ENCODE data around the gene AFF3.
"Not testable (repeated sequence)": the region's sequence is repeated elsewhere in the genome, so short reads cannot be mapped to it uniquely, and the experiment has no call there.

Gene AFF3

GRCh38 chr2:99971326-99971900, 171.0 kb downstream of the AFF3 start:
- DNase-seq (ENCODE audit: low read depth in 2 of 2): no peak

- no peak for DNase-seq (ENCODE audit: low read depth in 2 of 2)
Measured at GRCh38 chr2:99970292-99970868, 172.0 kb downstream of the AFF3 start.

GRCh38 chr2:99961196-99961913, 181.0 kb downstream of the AFF3 start:
- no peak for DNase-seq (ENCODE audit: low read depth in 2 of 2)

GRCh38 chr2:99960790-99961189, 181.6 kb downstream of the AFF3 start:
- no peak for DNase-seq (ENCODE audit: low read depth in 2 of 2)

GRCh38 chr2:99960291-99960690, 182.1 kb downstream of the AFF3 start:
- no peak for DNase-seq (ENCODE audit: low read depth in 2 of 2)

GRCh38 chr2:99959261-99960014, 183.0 kb downstream of the AFF3 start:
- DNase-seq (ENCODE audit: low read depth in 2 of 2): no peak

GRCh38 chr2:99957332-99958133, 184.9 kb downstream of the AFF3 start:
- DNase-seq (ENCODE audit: low read depth in 2 of 2): no peak

GRCh38 chr2:99956232-99957030, 186.0 kb downstream of the AFF3 start:
- DNase-seq (ENCODE audit: low read depth in 2 of 2): no peak

- no peak for DNase-seq (ENCODE audit: low read depth in 2 of 2)
Measured at GRCh38 chr2:99953750-99954149, 188.6 kb downstream of the AFF3 start.

- no peak for DNase-seq (ENCODE audit: low read depth in 2 of 2)
Measured at GRCh38 chr2:99949963-99950362, 192.4 kb downstream of the AFF3 start.

GRCh38 chr2:99949530-99949929, 192.9 kb downstream of the AFF3 start:
- DNase-seq (ENCODE audit: low read depth in 2 of 2): no peak

GRCh38 chr2:99948010-99948409, 194.4 kb downstream of the AFF3 start:
- no peak for DNase-seq (ENCODE audit: low read depth in 2 of 2)

GRCh38 chr2:99947366-99947765, 195.0 kb downstream of the AFF3 start:
- not testable (repeated sequence) for DNase-seq (ENCODE audit: low read depth in 2 of 2)

- DNase-seq (ENCODE audit: low read depth in 2 of 2): no peak
Measured at GRCh38 chr2:99944019-99944418, 198.4 kb downstream of the AFF3 start.

- no peak for DNase-seq (ENCODE audit: low read depth in 2 of 2)
Measured at GRCh38 chr2:99942561-99943347, 199.6 kb downstream of the AFF3 start.

- DNase-seq (ENCODE audit: low read depth in 2 of 2): no peak
Measured at GRCh38 chr2:99940963-99941362, 201.4 kb downstream of the AFF3 start.

GRCh38 chr2:99939135-99939534, 203.3 kb downstream of the AFF3 start:
- DNase-seq (ENCODE audit: low read depth in 2 of 2): no peak

- no peak for DNase-seq (ENCODE audit: low read depth in 2 of 2)
Measured at GRCh38 chr2:99938250-99938649, 204.1 kb downstream of the AFF3 start.

GRCh38 chr2:99936065-99936464, 206.3 kb downstream of the AFF3 start:
- no peak for DNase-seq (ENCODE audit: low read depth in 2 of 2)

- no peak for DNase-seq (ENCODE audit: low read depth in 2 of 2)
Measured at GRCh38 chr2:99935662-99936061, 206.7 kb downstream of the AFF3 start.

All from stimulated activated CD8-positive, alpha-beta memory T cell treated with anti-CD3 and anti-CD28 coated beads, Interleukin-15, amount 100 ng/mL, for 48 hours (primary cell).